ENCODE measurements around the gene TCEAL2. TPM values are rescaled to one million over a fixed set of nuclear protein-coding genes. Genes with fewer than 3 reads are reported as not detected.
A peak's percentile ranks its signal among the peaks of the same experiment; 100 is the strongest.
"Not testable (repeated sequence)": the region's sequence is repeated elsewhere in the genome, so short reads cannot be mapped to it uniquely, and the experiment has no call there.

The TCEAL2 gene
- polyA plus RNA-seq (ENCODE audit: insufficient read length in 4 of 4): 10 to 100 TPM; 14.9 to 24.7 (median 23.5) TPM

DNA sequence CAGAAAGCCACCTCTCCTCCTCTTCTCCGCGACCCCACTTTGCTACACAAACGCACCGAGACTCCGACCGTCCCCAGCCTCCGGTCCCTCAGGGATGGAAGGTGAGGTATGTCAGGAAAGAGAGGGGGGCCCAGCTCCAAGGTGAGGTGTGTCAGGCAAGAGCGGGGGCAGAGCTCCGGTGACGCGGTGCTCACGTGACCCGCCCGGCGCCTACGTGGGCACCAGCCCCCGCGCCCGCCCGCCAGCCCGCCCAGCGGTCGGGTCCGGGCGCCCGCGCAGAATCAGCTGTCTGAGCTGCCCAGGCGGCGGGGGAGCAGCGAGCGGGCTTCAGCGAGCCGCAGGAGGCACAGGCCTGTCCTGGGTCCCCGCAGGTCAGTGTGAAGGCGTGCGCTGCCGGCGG is at the start of gene TCEAL2:
Gene TCEAL2 (plus strand): TSS at position 244 of the 400 bp plus-strand sequence. CDS start 1,152 bp downstream, outside the sequence.
- DNase-seq (ENCODE audit: low read depth in 4 of 4, low spot score in 3 of 4): peak in 1 of 4 donors; percentile 3

- no peak for DNase-seq (ENCODE audit: low read depth in 4 of 4, low spot score in 3 of 4)
Observed at GRCh38 chrX:102077426-102077825, 48.1 kb upstream of the TCEAL2 start.

- DNase-seq (ENCODE audit: low read depth in 4 of 4, low spot score in 3 of 4): no peak
Observed at GRCh38 chrX:102085706-102086105, 39.8 kb upstream of the TCEAL2 start.

GRCh38 chrX:102113367-102113766 is 12.1 kb upstream of the TCEAL2 start:
- no peak for DNase-seq (ENCODE audit: low read depth in 4 of 4, low spot score in 3 of 4)

GRCh38 chrX:102115748-102116147 is 9.7 kb upstream of the TCEAL2 start:
- no peak for DNase-seq (ENCODE audit: low read depth in 4 of 4, low spot score in 3 of 4)

DNA sequence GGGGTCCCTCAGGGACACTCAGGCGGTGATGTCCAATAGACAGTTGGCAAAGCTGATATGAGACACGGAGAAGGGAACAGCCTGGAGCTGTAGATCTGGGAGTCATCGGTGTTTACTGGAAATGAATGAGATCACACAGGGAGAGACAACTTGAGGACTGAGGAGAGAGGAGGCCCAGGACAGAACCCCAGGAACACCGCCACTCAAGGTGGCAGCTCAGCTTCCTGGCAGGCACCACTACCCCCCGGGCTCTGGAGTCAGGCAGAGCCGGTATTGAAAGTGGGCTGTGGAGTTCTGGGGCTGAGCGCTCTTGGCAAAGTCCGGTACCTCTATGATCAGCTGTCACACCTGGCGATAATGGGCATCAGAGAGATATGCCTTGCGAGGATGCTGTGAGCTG is 465 bp upstream of the TCEAL2 start:
- not testable (repeated sequence) for DNase-seq (ENCODE audit: low read depth in 4 of 4, low spot score in 3 of 4)

DNA sequence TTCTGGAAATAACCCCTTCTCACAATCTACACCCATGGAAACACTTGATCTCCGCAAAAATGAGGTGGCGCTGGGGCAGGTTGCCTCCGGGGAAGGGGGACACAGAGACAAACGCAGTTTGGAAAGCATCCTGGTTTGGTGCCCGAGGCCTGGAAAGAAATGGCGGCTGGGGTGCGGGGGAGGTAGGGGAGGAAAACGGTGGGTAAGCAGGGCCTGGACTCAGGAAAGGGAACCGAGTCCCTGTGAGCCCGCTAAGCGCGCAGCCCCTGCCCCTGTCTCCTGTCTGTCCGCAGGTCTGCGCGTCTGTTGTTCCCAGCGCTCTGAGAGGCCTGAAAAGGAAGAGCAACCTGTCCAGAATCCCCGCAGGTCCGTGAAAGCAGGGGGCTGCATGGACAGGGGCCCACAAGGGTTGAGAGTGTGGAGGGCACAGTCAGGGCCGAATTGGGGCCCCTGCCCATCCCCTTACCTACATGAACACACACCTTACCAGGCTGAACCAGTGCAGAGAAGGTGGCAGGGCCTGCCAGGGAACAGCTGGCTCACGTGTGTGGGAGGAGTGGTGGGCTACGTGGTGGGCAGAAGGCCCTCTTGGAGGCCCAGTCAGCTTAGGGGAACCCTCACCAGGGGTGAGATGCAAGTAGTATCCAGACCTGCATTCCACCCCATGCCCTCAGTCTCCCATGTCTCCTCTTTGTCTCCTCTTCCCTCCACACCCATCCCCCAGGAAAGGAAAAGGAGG is 770 bp downstream of the TCEAL2 start:
- DNase-seq (ENCODE audit: low read depth in 4 of 4, low spot score in 3 of 4): not testable (repeated sequence)

DNA sequence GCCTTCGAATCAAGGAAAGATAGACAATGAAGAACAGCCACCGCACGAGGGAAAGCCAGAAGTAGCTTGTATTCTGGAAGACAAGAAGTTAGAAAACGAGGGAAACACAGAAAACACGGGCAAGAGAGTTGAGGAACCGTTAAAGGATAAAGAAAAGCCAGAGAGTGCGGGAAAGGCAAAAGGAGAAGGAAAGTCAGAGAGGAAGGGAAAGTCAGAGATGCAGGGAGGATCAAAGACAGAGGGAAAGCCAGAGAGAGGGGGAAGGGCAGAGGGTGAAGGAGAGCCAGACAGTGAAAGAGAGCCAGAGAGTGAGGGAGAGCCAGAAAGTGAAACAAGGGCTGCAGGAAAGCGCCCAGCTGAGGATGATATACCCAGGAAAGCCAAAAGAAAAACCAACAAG is 1.4 kb downstream of the TCEAL2 start:
- DNase-seq (ENCODE audit: low read depth in 4 of 4, low spot score in 3 of 4): no peak

DNA sequence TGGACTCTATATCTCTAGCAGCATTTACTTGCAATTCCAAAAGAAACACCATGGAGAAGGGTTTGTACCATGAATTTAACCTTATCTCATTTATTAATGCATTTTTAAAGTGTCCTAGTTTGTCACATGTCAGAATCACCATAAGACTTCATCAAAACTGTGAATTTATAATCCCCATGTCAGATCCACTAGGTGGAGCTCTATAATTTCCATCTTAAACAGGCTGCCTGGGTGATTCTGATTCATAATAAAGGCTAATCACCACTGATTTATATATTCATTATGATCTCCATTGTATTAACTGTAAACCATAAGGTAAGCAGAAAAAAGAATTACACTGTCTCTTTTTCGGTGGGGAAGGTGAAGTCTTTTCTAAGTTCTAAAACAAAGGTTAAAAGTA is 4.0 kb downstream of the TCEAL2 start:
- DNase-seq (ENCODE audit: low read depth in 4 of 4, low spot score in 3 of 4): no peak

GRCh38 chrX:102138064-102138463 is 12.6 kb downstream of the TCEAL2 start:
- no peak for DNase-seq (ENCODE audit: low read depth in 4 of 4, low spot score in 3 of 4)

GRCh38 chrX:102140876-102141275 is 15.4 kb downstream of the TCEAL2 start:
- not testable (repeated sequence) for DNase-seq (ENCODE audit: low read depth in 4 of 4, low spot score in 3 of 4)

DNA sequence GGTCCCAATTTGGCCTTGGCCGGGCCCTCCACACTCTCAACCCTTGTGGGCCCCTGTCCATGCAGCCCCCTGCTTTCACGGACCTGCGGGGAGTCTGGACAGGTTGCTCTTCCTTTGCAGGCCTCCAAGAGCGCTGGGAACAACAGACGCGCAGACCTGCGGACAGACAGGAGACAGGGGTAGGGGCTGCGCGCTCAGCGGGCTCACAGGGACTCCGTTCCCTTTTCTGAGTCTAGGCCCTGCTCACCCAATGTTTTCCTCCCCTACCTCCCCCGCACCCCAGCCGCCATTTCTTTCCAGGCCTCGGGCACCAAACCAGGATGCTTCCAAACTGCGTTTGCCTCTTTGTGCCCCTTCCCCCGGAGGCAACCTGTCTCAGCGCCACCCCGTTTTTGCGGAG is 16.2 kb downstream of the TCEAL2 start:
- DNase-seq (ENCODE audit: low read depth in 4 of 4, low spot score in 3 of 4): not testable (repeated sequence)

GRCh38 chrX:102142274-102142673 is 16.8 kb downstream of the TCEAL2 start, which contains the start of gene TCEAL6:
Gene TCEAL6 (minus strand): TSS chrX:102142481.
- DNase-seq (ENCODE audit: low read depth in 4 of 4, low spot score in 3 of 4): not testable (repeated sequence)

DNA sequence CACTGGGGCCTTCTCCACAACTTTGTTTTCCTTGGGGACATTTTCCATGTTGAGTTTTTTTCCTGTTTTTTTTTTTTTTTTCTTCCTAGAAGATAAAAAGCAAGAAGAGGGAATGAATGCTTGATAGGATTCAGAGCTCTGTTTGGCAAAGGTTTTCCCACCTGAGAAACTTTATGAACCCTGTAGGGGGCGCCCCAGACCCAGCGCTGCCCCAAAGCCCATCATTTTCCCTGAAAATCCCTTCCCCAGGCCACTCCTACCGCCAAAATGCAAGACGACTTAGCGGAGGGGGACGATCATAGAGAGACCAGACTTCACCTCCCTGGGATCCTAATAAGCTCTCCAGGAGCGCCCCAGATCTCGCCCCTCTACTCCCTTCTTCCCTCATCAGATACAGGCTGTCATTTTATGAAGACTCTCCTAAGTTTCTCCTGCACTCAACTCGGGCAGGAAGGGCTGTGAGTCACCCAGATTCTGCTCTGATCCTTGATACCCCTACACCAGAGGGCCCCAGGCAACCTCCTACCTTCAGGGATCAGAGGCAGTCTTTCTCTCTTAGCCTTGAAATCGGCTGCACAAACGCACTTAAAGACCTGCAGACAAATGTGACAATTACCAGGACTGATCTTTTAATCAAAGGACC is 28.9 kb downstream of the TCEAL2 start:
- DNase-seq (ENCODE audit: low read depth in 4 of 4, low spot score in 3 of 4): peak in 1 of 4 donors; percentile 0

DNA sequence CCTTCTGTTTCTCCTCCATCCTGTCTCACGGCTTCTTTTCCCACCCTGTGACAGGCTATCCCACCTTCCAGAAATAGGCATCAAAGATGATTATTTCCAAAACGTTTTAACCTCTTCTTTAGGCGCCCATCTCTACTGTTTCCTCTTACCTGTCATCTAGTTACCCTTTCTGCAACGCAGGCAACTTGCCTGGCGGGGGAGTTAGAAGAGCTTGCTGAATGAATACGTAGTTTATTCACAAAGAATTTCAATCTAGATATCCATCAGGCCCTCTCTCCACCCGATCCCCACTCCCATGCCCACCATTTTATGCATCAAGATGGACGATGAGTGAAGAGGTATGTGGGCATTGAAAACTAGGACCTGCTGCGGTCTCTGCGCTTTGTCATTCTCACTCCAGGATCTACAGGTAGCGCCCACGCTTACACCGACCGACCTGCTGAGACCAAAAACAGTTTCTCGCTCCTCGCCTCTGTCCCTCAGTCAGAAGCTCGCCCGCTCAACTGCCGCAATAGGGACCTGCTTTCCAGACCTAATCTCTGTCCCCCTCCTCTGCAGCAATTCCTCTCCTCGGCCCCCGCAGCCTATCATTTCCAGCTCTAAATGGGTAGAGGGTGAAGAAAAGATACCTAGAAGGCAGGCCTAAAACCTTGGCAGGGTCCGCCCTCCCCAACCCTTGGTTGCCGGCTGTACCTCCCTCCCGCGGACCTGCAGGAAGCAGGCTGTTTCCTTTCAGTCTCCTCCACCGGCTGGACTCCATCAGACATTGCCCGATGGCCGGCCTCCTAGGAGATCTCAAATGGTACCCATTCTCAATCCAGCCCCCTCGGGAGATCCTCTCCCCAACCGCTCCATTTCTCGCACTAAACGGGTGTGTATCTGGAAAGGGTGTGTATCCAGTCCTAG is 29.7 kb downstream of the TCEAL2 start:
- DNase-seq (ENCODE audit: low read depth in 4 of 4, low spot score in 3 of 4): peak in 1 of 4 donors; percentile 5

DNA sequence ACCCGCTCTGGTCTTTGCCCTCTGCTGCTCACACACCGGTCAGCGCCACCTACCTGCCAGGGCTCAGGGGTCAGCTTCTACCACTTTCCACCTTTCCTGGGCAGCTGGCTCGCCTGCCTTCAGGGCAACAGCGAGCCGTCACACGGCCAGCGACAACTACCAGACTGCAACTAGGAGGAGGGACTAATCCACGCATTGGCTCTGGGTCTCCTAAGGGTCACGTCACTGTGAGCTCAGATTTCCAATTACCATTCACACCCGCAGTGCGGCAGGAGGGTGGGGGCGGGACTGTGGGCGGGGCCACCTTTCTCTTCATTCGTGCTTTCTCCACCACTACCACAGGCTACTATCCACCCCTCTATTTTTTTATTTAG is 30.3 kb downstream of the TCEAL2 start, which contains the start of gene BEX5:
Gene BEX5 (minus strand): TSS at position 172 of the 374 bp plus-strand sequence. CDS start 1,712 bp downstream, outside the sequence.
- DNase-seq (ENCODE audit: low read depth in 4 of 4, low spot score in 3 of 4): peak; percentile 32 to 49 (median 45)

Other genes with a start within 250 kb of the TCEAL2 start
- 10 to 100 TPM; 23.1 to 38.9 (median 29.6) TPM for gene ZMAT1, start 193.7 kb upstream of the TCEAL2 start, polyA plus RNA-seq (ENCODE audit: insufficient read length in 4 of 4)
- under 1 TPM; 0.17 to 0.49 (median 0.30) TPM for gene TCEAL6, start 16.8 kb downstream of the TCEAL2 start, polyA plus RNA-seq (ENCODE audit: insufficient read length in 4 of 4)
- gene BEX5, start 30.3 kb downstream of the TCEAL2 start, polyA plus RNA-seq (ENCODE audit: insufficient read length in 4 of 4): 10 to 100 TPM in 2 of 4 donors, 1 to 10 TPM in 2; 9.2 to 16.1 (median 11.3) TPM
- gene TCP11X1, start 89.6 kb downstream of the TCEAL2 start, polyA plus RNA-seq (ENCODE audit: insufficient read length in 4 of 4): under 1 TPM in 2 of 4 donors, not detected in 2; 0.30 to 0.36 TPM
- under 1 TPM in 3 of 4 donors, not detected in 1; 0.21 to 0.61 (median 0.30) TPM for gene NXF2, start 121.5 kb downstream of the TCEAL2 start, polyA plus RNA-seq (ENCODE audit: insufficient read length in 4 of 4)